ENCODE measurements around the gene SLC39A10.

DNA sequence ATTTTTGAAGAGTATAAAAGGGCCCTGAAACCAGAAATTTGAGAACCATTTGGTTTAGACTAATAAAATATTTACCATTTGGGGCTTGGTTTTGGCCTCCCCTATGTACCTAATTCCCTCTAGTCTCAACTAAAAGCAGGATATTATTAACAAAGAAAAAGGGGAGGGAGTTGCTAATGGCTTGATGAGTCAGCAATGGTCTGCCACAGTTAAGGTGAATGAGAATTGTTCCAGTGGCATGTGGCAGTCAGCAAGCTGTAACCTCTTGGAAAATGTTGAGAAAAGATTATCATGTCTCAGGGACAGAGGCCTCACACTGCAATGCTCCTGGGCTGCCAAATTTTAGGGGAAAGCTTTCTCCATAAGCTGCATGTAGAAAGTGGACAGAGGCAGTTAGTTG, 20.1 kb upstream of the SLC39A10 start:
- TF ChIP-seq FOXP2 (optimal IDR thresholded peaks at IDR 0.05; ENCODE audit: control extremely low read depth, extremely low read length, insufficient read depth): no peak
- no peak for TF ChIP-seq EZH2 (IDR thresholded peaks at IDR 0.05)

All from SK-N-MC (cell line).